Esophagus muscularis mucosa (tissue), 4 donors: Measurements from ENCODE around the gene IGFBP1.

Experiments
- CTCF ChIP-seq, 3 experiments: fragments of 200-600 bp in 2 of 3; fragments of 450-650 bp in 1 of 3; sonication (generic) in 2 of 3; IDR thresholded peaks; one replicate each; pipeline ENCODE4 v1.5.1; 2017 to 2019; ENCODE audit warnings: antibody characterized with exemption in 3 of 3, mild to moderate bottlenecking in 2 of 3, moderate library complexity in 1 of 3
- EP300 ChIP-seq: sonication (generic); formaldehyde crosslinking; IDR thresholded peaks from one replicate; pipeline ENCODE4 v1.6.1; 2017; ENCODE audit warnings: antibody characterized with exemption
- POLR2A ChIP-seq: fragments of 450-650 bp; IDR thresholded peaks from one replicate; pipeline ENCODE4 v1.6.1; 2017; ENCODE audit warnings: antibody characterized with exemption, moderate library complexity, mild to moderate bottlenecking, low read depth
- POLR2AphosphoS5 ChIP-seq, 2 donors: sonication (generic); formaldehyde crosslinking; IDR thresholded peaks; one replicate each; pipeline ENCODE4 v1.6.1; 2017; ENCODE audit warnings: antibody characterized with exemption in 2 of 2

GRCh38 chr7:45927721-45928120 lies 39.4 kb downstream of the IGFBP1 start:
- TF ChIP-seq CTCF (IDR thresholded peaks at IDR 0.05) (no peak), EP300 (no peak), POLR2A (no peak), POLR2AphosphoS5 (IDR thresholded peaks at IDR 0.05) (no peak)
